Right lobe of liver (tissue), 6 donors: ENCODE results near the gene OBSL1. TPM values are rescaled to one million over a fixed set of nuclear protein-coding genes. Genes with fewer than 3 reads are reported as not detected.

Experiments
- ATAC-seq, 4 donors: fragments of 200-7000 bp; cut with Tn5 transposase; one replicate each; pipeline ENCODE4 v1.9.1; 2020; ENCODE audit warnings: mild to moderate bottlenecking in 4 of 4, moderate library complexity in 4 of 4
- DNase-seq, 3 donors: peaks; one replicate each; pipeline ENCODE4 v3.0.0-alpha.2; 2020
- H3K27ac ChIP-seq, 3 donors: fragments of 200-600 bp; one replicate each; pipeline ENCODE4 v1.8.0; 2022
- H3K27me3 ChIP-seq, 2 donors: fragments of 200-600 bp; one replicate each; pipeline ENCODE4 v1.8.0; 2022
- H3K36me3 ChIP-seq, 4 donors: fragments of 200-600 bp; sonication (generic) in 1 of 4; one replicate each; pipeline versions ENCODE4 v1.5.1 to v1.8.0; 2017 to 2022; ENCODE audit warnings: control low read depth in 1 of 4
- H3K4me1 ChIP-seq, 4 donors: fragments of 200-600 bp; sonication (generic) in 1 of 4; one replicate each; pipeline versions ENCODE4 v1.5.1 to v1.8.0; 2017 to 2022; ENCODE audit warnings: control low read depth in 1 of 4
- H3K4me3 ChIP-seq, 3 donors: fragments of 200-600 bp; one replicate each; pipeline ENCODE4 v1.8.0; 2022
- H3K9me3 ChIP-seq, 4 donors: fragments of 200-600 bp; sonication (generic) in 1 of 4; one replicate each; pipeline versions ENCODE4 v1.5.1 to v1.8.0; 2017 to 2022; ENCODE audit warnings: control low read depth in 1 of 4
- CTCF ChIP-seq, 4 donors: fragments of 200-600 bp in 3 of 4; fragments of 450-650 bp in 1 of 4; IDR thresholded peaks; one replicate each; pipeline versions ENCODE4 v1.5.1 to v1.8.0; 2016 to 2022; ENCODE audit warnings: antibody characterized with exemption in 4 of 4, mild to moderate bottlenecking in 2 of 4
- POLR2A ChIP-seq: fragments of 450-650 bp; IDR thresholded peaks from one replicate; pipeline ENCODE4 v1.6.1; 2017; ENCODE audit warnings: antibody characterized with exemption, mild to moderate bottlenecking
- WGBS: methylation state at CpG from one replicate; pipeline ENCODE4 v1.1.6; 2018; ENCODE audit warnings: low coverage, low lambda C conversion rate; ENCODE audit not compliant: insufficient coverage; ENCODE audit errors: missing lambda C conversion rate; 5-methylcytosine and 5-hydroxymethylcytosine counted together
- intact Hi-C, 2 donors: fragments of 100-400 bp; cut with DNase I; formaldehyde crosslinking; loops; one replicate each; pipeline versions ENCODE4 v1.11.2 to v1.14.1; 2022
- total RNA-seq, 6 experiments: library from RNA; depleted of rRNA in 2 of 6; stranded (reverse); fragments of >200 nt in 2 of 6; fragmentation: NEBNext Ultra II Directional in 3 of 6; extraction: Animal tissue kit (Norgen Biotek cat#: 25700) in 3 of 6; gene quantifications; one replicate each; pipeline versions ENCODE4 v1.1.0 to v1.2.4, GENCODE V29; 2016 to 2023
- donor health status: DM: no; HTN: yes; CAD: no.
- donor health status: DM: no; HTN: no; CAD: no.
- donor health status: DM: no; HTN: no; CAD: no.
- donor health status: DM: no; HTN: yes; CAD: no.
- donor health status: DM: no; HTN: yes; CAD: no.

The OBSL1 gene
- total RNA-seq, 6 experiments from 2014 or later = 27.0 to 42.5 (median 39.4) TPM

- intact Hi-C loops = no loop called here
- H3K27ac ChIP-seq = no peak overlapping the region
- WGBS = 21% methylated on average over 10 of the region's 48 CpGs
Observed at GRCh38 chr2:219541611-219542180, 29.6 kb downstream of the OBSL1 start.

GRCh38 chr2:219540784-219541504 lies 30.4 kb downstream of the OBSL1 start:
- Histone ChIP-seq H3K9me3 (no peaks in the 10 kb centered on the region), H3K36me3 (no peaks in the 10 kb centered on the region), H3K4me1 (peaks cover 0 to 18% (median 5%) of the 10 kb centered on the region in 4 donors), H3K27ac (no peak overlapping the region), H3K27me3 (no peaks in the 10 kb centered on the region), H3K4me3 (no peak overlapping the region)
- no peak for DNase-seq
- ATAC-seq = no peak
- intact Hi-C loops = no loop called here
- whole genome bisulfite sequencing = 90% methylated on average over 8 of the region's 12 CpGs
- TF ChIP-seq POLR2A = no peak
- no peak for TF ChIP-seq CTCF (IDR thresholded peaks at IDR 0.05)

More at GRCh38 chr2:219541611-219542180, 29.6 kb downstream of the OBSL1 start:
- DNase-seq (peak; percentile 87 to 88 (median 88)), ATAC-seq (peak; percentile 41 to 63 (median 50))
- H3K4me1 ChIP-seq = peaks cover 0 to 18% (median 5%) of the 10 kb centered on the region in 4 donors
- TF ChIP-seq CTCF (IDR thresholded peaks at IDR 0.05) (peak; percentile 65 to 94 (median 84)), POLR2A (no peak)
- H3K36me3 ChIP-seq = no peaks in the 10 kb centered on the region
- H3K27me3 ChIP-seq = no peaks in the 10 kb centered on the region
- H3K9me3 ChIP-seq = no peaks in the 10 kb centered on the region
- peak overlapping the region in 1 of 3 donors; percentile 36 for H3K4me3 ChIP-seq

- no peak for DNase-seq
- no peak for TF ChIP-seq CTCF (IDR thresholded peaks at IDR 0.05)
- TF ChIP-seq POLR2A = no peak
- no peak for ATAC-seq
- H3K36me3 ChIP-seq = no peaks in the 10 kb centered on the region
- intact Hi-C loops = loop anchor here (5.0 to 10.0 kb wide), 2 partner anchors 65 to 107 kb away; no protein-coding TSS in a partner anchor
- peaks cover 0 to 18% (median 5%) of the 10 kb centered on the region in 4 donors for H3K4me1 ChIP-seq
- no peaks in the 10 kb centered on the region for H3K9me3 ChIP-seq
- H3K27ac ChIP-seq = no peak overlapping the region
- H3K27me3 ChIP-seq = no peaks in the 10 kb centered on the region
- H3K4me3 ChIP-seq = no peak overlapping the region
- WGBS = 91% methylated on average over 6 of the region's 46 CpGs
Observed at GRCh38 chr2:219539926-219540678, 31.2 kb downstream of the OBSL1 start.

GRCh38 chr2:219538956-219539788 lies 32.2 kb downstream of the OBSL1 start:
- ATAC-seq (no peak), DNase-seq (no peak)
- H3K4me1 ChIP-seq = peaks cover 0 to 16% (median 5%) of the 10 kb centered on the region in 4 donors
- 77% methylated on average over 4 of the region's 32 CpGs for WGBS
- intact Hi-C loops = loop anchor here (5.0 to 10.0 kb wide), 2 partner anchors 64 to 108 kb away; no protein-coding TSS in a partner anchor
- no peaks in the 10 kb centered on the region for H3K27me3 ChIP-seq
- no peaks in the 10 kb centered on the region for H3K36me3 ChIP-seq
- H3K9me3 ChIP-seq = no peaks in the 10 kb centered on the region
- no peak overlapping the region for H3K4me3 ChIP-seq
- no peak overlapping the region for H3K27ac ChIP-seq
- TF ChIP-seq CTCF (IDR thresholded peaks at IDR 0.05) (no peak), POLR2A (no peak)
